SK-N-SH (cell line): ENCODE measurements around the gene IQCE. TPM values are rescaled to one million over a fixed set of nuclear protein-coding genes. Genes with fewer than 3 reads are reported as not detected.

Experiments used
- CTCF ChIA-PET: fragments of 300-600, 350-600 bp; formaldehyde crosslinking; extraction: SDS; loops from one replicate; lab custom pipeline; 2021; lab: Yijun Ruan, JAX
- POLR2A ChIA-PET: fragments of 350-600 bp; sonication (Branson Sonifier 250); formaldehyde crosslinking; extraction: SDS; loops from one replicate; lab custom pipeline; 2020; ENCODE audit warnings: antibody characterized with exemption, inconsistent platforms; lab: Yijun Ruan, JAX
- DNase-seq: peaks from one replicate; pipeline ENCODE4 v3.0.0; 2012
- H2AFZ ChIP-seq: fragments of 200-600 bp; sonication (generic); 2 replicates; pipeline ENCODE4 v1.8.1; 2016; ENCODE audit warnings: antibody characterized with exemption, mild to moderate bottlenecking, low read depth
- H3F3A ChIP-seq: fragments of 200-600 bp; sonication (generic); replicated peaks from 2 replicates; pipeline ENCODE3; 2016; ENCODE audit warnings: antibody characterized with exemption, mild to moderate bottlenecking; ENCODE audit not compliant: insufficient read depth
- H3K27ac ChIP-seq, 2 experiments: fragments of 200-500 bp in 1 of 2; fragments of 200-600 bp in 1 of 2; sonication (Bioruptor generic) in 1 of 2; sonication (generic), shearing (Covaris generic) in 1 of 2; 2 replicates each; pipeline versions ENCODE4 v1.5.1 to v1.6.1; 2014 to 2016; ENCODE audit warnings: low read depth in 2 of 2, inconsistent platforms in 1 of 2, low read length in 1 of 2, mild to moderate bottlenecking in 1 of 2, mixed read lengths in 1 of 2
- H3K27me3 ChIP-seq: fragments of 200-600 bp; sonication (generic), shearing (Covaris generic); 2 replicates; pipeline ENCODE4 v1.6.1; 2016; ENCODE audit warnings: mixed run types; ENCODE audit not compliant: insufficient read depth
- H3K36me3 ChIP-seq, 2 experiments: fragments of 200-500 bp in 1 of 2; fragments of 200-600 bp in 1 of 2; sonication (Bioruptor generic) in 1 of 2; sonication (generic) in 1 of 2; replicated peaks in 1 of 2; 2 replicates each; pipeline versions ENCODE3 to v1.5.1; 2014 to 2016; ENCODE audit warnings: low read length in 1 of 2, mild to moderate bottlenecking in 1 of 2; ENCODE audit not compliant: insufficient read depth in 2 of 2, control insufficient read depth in 1 of 2
- H3K4me1 ChIP-seq, 2 experiments: fragments of 200-500 bp in 1 of 2; fragments of 200-600 bp in 1 of 2; sonication (Bioruptor generic) in 1 of 2; sonication (generic), shearing (Covaris generic) in 1 of 2; 2 replicates each; pipeline versions ENCODE4 v1.5.1 to v1.6.1; 2014 to 2016; ENCODE audit warnings: low read depth in 1 of 2, low read length in 1 of 2, mixed run types in 1 of 2; ENCODE audit not compliant: insufficient read depth in 2 of 2, control insufficient read depth in 1 of 2
- H3K4me2 ChIP-seq: fragments of 200-600 bp; sonication (generic), shearing (Covaris generic); 2 replicates; pipeline ENCODE4 v1.6.1; 2017; ENCODE audit warnings: mixed run types
- H3K4me3 ChIP-seq, 2 experiments: fragments of 200-500 bp in 1 of 2; fragments of 200-600 bp in 1 of 2; sonication (Bioruptor generic) in 1 of 2; sonication (generic), shearing (Covaris generic) in 1 of 2; 2 replicates each; pipeline versions ENCODE4 v1.5.1 to v1.8.1; 2014 to 2016; ENCODE audit warnings: low read depth in 2 of 2, inconsistent platforms in 1 of 2, low read length in 1 of 2, mild to moderate bottlenecking in 1 of 2, mixed read lengths in 1 of 2, moderate library complexity in 1 of 2
- H3K79me2 ChIP-seq: fragments of 200-600 bp; sonication (generic); 2 replicates; pipeline ENCODE4 v1.8.1; 2017; ENCODE audit warnings: mild to moderate bottlenecking; ENCODE audit not compliant: insufficient read depth
- H3K9ac ChIP-seq: fragments of 200-600 bp; sonication (generic); 2 replicates; pipeline ENCODE4 v1.6.1; 2017; ENCODE audit warnings: mixed run types
- H3K9me2 ChIP-seq: fragments of 200-600 bp; sonication (generic); 2 replicates; pipeline ENCODE4 v1.6.1; 2017; ENCODE audit warnings: mixed run types
- H3K9me3 ChIP-seq: fragments of 200-600 bp; sonication (generic); 2 replicates; pipeline ENCODE4 v1.6.1; 2017; ENCODE audit warnings: mixed run types, mild to moderate bottlenecking, moderate library complexity
- H4K20me1 ChIP-seq: fragments of 200-600 bp; sonication (generic); 2 replicates; pipeline ENCODE4 v1.6.1; 2017; ENCODE audit warnings: mild to moderate bottlenecking, mixed run types; ENCODE audit not compliant: insufficient read depth
- ELF1 ChIP-seq: IDR thresholded peaks from 2 replicates; pipeline ENCODE4 v1.4.0; 2012
- FOXM1 ChIP-seq: IDR thresholded peaks from 2 replicates; pipeline ENCODE4 v1.4.0; 2012; ENCODE audit warnings: low read depth, mild to moderate bottlenecking
- MEF2A ChIP-seq: IDR thresholded peaks from 2 replicates; pipeline ENCODE4 v1.4.0; 2012; ENCODE audit warnings: low read depth, borderline replicate concordance
- NFIC ChIP-seq: IDR thresholded peaks from 2 replicates; pipeline ENCODE4 v1.4.0; 2012; ENCODE audit warnings: borderline replicate concordance
- NRF1 ChIP-seq: IDR thresholded peaks from 2 replicates; pipeline ENCODE4 v1.6.1; 2012; ENCODE audit warnings: low read depth, mild to moderate bottlenecking, low read length
- POLR2AphosphoS5 ChIP-seq: IDR thresholded peaks from 2 replicates; pipeline ENCODE4 v1.6.1; 2012; ENCODE audit warnings: low read depth, low read length
- RCOR1 ChIP-seq: fragments of 150-350 bp; IDR thresholded peaks from 2 replicates; pipeline ENCODE4 v1.6.1; 2017; ENCODE audit warnings: antibody characterized with exemption, low read length
- RFX5 ChIP-seq: IDR thresholded peaks from 2 replicates; pipeline ENCODE4 v1.6.1; 2012; ENCODE audit warnings: mild to moderate bottlenecking, improper control_type of control experiment, low read length
- RXRA ChIP-seq: IDR thresholded peaks from 2 replicates; pipeline ENCODE4 v1.4.0; 2012; ENCODE audit warnings: low read depth, mild to moderate bottlenecking, borderline replicate concordance
- SMC3 ChIP-seq: IDR thresholded peaks from 2 replicates; pipeline ENCODE4 v1.6.1; 2012; ENCODE audit warnings: low read depth, low read length, improper control_type of control experiment
- TAF1 ChIP-seq: IDR thresholded peaks from 2 replicates; pipeline ENCODE4 v1.6.1; 2012; ENCODE audit warnings: low read depth, mild to moderate bottlenecking, low read length, moderate library complexity, borderline replicate concordance
- TEAD4 ChIP-seq: IDR thresholded peaks from 2 replicates; pipeline ENCODE4 v1.4.0; 2012; ENCODE audit warnings: mild to moderate bottlenecking, borderline replicate concordance; ENCODE audit not compliant: insufficient read depth
- YY1 ChIP-seq: IDR thresholded peaks from 2 replicates; pipeline ENCODE4 v1.4.0; 2012; ENCODE audit warnings: low read depth, mild to moderate bottlenecking
- WGBS: methylation state at CpG from one replicate; pipeline ENCODE4 v1.1.6; 2017; ENCODE audit warnings: low lambda C conversion rate; 5-methylcytosine and 5-hydroxymethylcytosine counted together
- polyA plus RNA-seq, 3 experiments: library from polyadenylated mRNA; depleted of rRNA; stranded (reverse); fragments of >200 nt; gene quantifications; 2 replicates each; pipeline ENCODE4 v1.2.3, GENCODE V29; 2012
- TF ChIP-seq, protein P1 (sequence below): IDR thresholded peaks from 2 replicates; pipeline ENCODE4; 2012
- TF ChIP-seq, protein P2 (sequence below): IDR thresholded peaks from 2 replicates; pipeline ENCODE4 v1.4.0; 2012; ENCODE audit warnings: low read depth, borderline replicate concordance
- TF ChIP-seq, protein P3 (sequence below): IDR thresholded peaks from 2 replicates; pipeline ENCODE4 v1.4.0; 2012; ENCODE audit warnings: low read depth
- TF ChIP-seq, protein P4 (sequence below): IDR thresholded peaks from 2 replicates; pipeline ENCODE4 v1.6.1; 2012; ENCODE audit warnings: mild to moderate bottlenecking, low read depth, low read length, moderate library complexity

Gene IQCE
- polyA plus RNA-seq, 1 of the 3 experiments (the other 2 are of a cell fraction) = 14.4 TPM

- peak overlapping the region; percentile 90 for H3K4me2 ChIP-seq
- H3F3A ChIP-seq = peaks cover 30% of the 10 kb centered on the region
- DNase-seq = no peak
- no peak overlapping the region for H3K27ac ChIP-seq
- H3K4me3 ChIP-seq = peak overlapping the region; percentile 60 to 78
- H3K9me2 ChIP-seq = no peaks in the 10 kb centered on the region
- H3K27me3 ChIP-seq = no peaks in the 10 kb centered on the region
- peaks cover 0 to under 1% of the 10 kb centered on the region in 2 experiments for H3K36me3 ChIP-seq
- CTCF ChIA-PET = interaction anchor here (0.9 to 1.6 kb wide), 6 partner anchors 9 to 69 kb away, joined by 3 to 8 read pairs (median 3); no protein-coding TSS in a partner anchor
- peaks cover 10% of the 10 kb centered on the region; the same call in 1 of the 2 replicates for H4K20me1 ChIP-seq
- H3K4me1 ChIP-seq = peaks cover 65 to 70% of the 10 kb centered on the region in 2 experiments; a peak in 3 of 4 replicates
- H3K9ac ChIP-seq = peak overlapping the region; percentile 56; the same call in 1 of the 2 replicates
- no peak for TF ChIP-seq TAF1
- TF ChIP-seq TEAD4 = no peak
- TF ChIP-seq POLR2AphosphoS5 = no peak
- no peak for TF ChIP-seq ELF1
- no peak for TF ChIP-seq MEF2A
- no peak for TF ChIP-seq FOXM1
- TF ChIP-seq YY1 = no peak
- TF ChIP-seq, all 33 proteins: peak for 0
- POLR2A ChIA-PET = no interaction called here
- no peak overlapping the region for H2AFZ ChIP-seq
- 62% methylated on average over 9 of the region's 12 CpGs for WGBS
- peaks cover 48% of the 10 kb centered on the region for H3K79me2 ChIP-seq
- H3K9me3 ChIP-seq = no peaks in the 10 kb centered on the region
Observed at GRCh38 chr7:2520761-2521290, 38.0 kb upstream of the IQCE start.

DNA sequence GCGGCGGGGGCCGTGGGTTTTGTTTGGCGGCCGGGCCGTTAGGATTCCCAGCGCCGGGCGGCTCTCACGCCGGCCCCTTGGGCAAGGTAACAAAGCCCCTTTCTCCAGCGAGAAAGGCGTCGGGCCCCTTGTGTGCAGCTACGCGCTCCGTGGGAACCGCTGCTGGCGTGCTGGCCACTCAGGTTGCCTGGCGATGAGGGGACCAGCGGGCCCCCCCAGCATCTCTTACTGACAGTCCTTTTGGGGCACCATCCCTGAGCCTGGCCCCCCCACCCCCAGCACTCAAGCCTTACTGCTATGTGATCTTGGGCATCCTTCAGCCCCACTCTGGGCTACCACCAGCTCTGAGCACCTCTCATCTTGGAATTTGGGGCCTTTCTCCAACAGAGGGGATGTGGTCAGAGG lies 37.4 kb upstream of the IQCE start:
- ChIA-PET POLR2A (no interaction called here), CTCF (interaction anchor here (0.9 to 1.6 kb wide), 4 partner anchors 38 to 70 kb away, joined by 3 to 8 read pairs (median 4); no protein-coding TSS in a partner anchor)
- Histone ChIP-seq H3K9ac (no peak overlapping the region), H4K20me1 (peaks cover 10% of the 10 kb centered on the region; the same call in 1 of the 2 replicates), H3K4me1 (peaks cover 60 to 65% of the 10 kb centered on the region in 2 experiments; a peak in 3 of 4 replicates), H3K4me3 (peak overlapping the region in 1 of 2 experiments; percentile 40; a peak in 2 of 4 replicates), H3K36me3 (peaks cover 0 to 4% of the 10 kb centered on the region in 2 experiments), H3K4me2 (peak overlapping the region; percentile 90), H3F3A (peaks cover 31% of the 10 kb centered on the region), H3K27me3 (no peaks in the 10 kb centered on the region), H3K27ac (no peak overlapping the region), H3K79me2 (peaks cover 48% of the 10 kb centered on the region), H2AFZ (no peak overlapping the region), H3K9me3 (no peaks in the 10 kb centered on the region), H3K9me2 (no peaks in the 10 kb centered on the region)
- TF ChIP-seq NFIC = no peak
- no peak for TF ChIP-seq NRF1
- no peak for TF ChIP-seq RXRA
- no peak for TF ChIP-seq RFX5
- TF ChIP-seq SMC3 = no peak
- TF ChIP-seq, protein P1, sequence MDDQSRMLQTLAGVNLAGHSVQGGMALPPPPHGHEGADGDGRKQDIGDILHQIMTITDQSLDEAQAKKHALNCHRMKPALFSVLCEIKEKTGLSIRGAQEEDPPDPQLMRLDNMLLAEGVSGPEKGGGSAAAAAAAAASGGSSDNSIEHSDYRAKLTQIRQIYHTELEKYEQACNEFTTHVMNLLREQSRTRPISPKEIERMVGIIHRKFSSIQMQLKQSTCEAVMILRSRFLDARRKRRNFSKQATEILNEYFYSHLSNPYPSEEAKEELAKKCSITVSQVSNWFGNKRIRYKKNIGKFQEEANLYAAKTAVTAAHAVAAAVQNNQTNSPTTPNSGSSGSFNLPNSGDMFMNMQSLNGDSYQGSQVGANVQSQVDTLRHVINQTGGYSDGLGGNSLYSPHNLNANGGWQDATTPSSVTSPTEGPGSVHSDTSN = no peak
- TF ChIP-seq, protein P2, sequence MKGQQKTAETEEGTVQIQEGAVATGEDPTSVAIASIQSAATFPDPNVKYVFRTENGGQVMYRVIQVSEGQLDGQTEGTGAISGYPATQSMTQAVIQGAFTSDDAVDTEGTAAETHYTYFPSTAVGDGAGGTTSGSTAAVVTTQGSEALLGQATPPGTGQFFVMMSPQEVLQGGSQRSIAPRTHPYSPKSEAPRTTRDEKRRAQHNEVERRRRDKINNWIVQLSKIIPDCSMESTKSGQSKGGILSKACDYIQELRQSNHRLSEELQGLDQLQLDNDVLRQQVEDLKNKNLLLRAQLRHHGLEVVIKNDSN = no peak
- no peak for TF ChIP-seq POLR2AphosphoS5
- TF ChIP-seq, protein P3, sequence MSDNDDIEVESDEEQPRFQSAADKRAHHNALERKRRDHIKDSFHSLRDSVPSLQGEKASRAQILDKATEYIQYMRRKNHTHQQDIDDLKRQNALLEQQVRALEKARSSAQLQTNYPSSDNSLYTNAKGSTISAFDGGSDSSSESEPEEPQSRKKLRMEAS = no peak
- no peak for TF ChIP-seq RCOR1
- TF ChIP-seq, protein P4, sequence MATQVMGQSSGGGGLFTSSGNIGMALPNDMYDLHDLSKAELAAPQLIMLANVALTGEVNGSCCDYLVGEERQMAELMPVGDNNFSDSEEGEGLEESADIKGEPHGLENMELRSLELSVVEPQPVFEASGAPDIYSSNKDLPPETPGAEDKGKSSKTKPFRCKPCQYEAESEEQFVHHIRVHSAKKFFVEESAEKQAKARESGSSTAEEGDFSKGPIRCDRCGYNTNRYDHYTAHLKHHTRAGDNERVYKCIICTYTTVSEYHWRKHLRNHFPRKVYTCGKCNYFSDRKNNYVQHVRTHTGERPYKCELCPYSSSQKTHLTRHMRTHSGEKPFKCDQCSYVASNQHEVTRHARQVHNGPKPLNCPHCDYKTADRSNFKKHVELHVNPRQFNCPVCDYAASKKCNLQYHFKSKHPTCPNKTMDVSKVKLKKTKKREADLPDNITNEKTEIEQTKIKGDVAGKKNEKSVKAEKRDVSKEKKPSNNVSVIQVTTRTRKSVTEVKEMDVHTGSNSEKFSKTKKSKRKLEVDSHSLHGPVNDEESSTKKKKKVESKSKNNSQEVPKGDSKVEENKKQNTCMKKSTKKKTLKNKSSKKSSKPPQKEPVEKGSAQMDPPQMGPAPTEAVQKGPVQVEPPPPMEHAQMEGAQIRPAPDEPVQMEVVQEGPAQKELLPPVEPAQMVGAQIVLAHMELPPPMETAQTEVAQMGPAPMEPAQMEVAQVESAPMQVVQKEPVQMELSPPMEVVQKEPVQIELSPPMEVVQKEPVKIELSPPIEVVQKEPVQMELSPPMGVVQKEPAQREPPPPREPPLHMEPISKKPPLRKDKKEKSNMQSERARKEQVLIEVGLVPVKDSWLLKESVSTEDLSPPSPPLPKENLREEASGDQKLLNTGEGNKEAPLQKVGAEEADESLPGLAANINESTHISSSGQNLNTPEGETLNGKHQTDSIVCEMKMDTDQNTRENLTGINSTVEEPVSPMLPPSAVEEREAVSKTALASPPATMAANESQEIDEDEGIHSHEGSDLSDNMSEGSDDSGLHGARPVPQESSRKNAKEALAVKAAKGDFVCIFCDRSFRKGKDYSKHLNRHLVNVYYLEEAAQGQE = no peak
- no peak for DNase-seq
- WGBS = 94% methylated on average over 21 of the region's 21 CpGs
